ENCODE data around the gene SPTLC3.
A peak's percentile ranks its signal among the peaks of the same experiment; 100 is the strongest.

The SPTLC3 gene

DNA sequence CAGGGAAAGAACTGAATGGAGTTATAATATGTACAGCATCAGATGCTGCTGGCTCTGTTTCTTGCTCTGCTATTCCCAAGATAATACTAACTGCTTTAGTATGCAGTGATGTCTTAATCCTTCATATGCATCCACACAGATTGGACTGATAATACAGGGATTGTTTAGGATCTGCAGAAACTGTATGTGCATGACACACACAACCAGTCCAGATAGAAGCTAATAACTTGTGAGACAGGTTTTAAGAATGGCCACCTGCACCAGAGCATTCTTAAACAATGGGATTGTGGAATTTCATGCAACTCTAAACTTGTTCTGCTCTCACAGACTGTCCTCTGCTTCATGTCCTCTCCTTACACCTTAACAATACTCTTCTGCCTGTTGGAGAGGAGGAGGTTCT, 90.9 kb downstream of the SPTLC3 start:
- no peak for DNase-seq (ENCODE audit: low spot score)

- DNase-seq (ENCODE audit: low spot score) = no peak
Measured at GRCh38 chr20:13101276-13101675, 92.5 kb downstream of the SPTLC3 start.

DNA sequence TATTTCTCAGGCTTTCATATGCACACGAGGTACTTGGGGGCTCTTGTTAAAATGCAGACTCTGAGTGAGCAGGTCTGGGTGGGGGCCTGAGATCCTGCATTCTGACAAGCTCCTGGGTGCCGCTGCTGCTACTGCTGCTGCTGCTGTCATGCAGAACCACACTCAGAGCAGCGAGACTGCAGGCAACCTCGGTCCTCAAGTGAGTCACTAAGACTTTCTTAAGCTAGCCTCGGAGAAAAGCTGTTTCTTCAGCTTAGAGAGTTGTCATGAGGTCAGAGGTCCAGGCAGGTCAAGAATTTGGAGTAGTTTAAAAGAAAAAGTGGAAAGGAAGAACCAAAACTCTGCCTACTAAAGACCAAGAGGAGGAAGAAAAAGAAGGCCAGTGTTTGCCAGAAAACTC, 92.9 kb downstream of the SPTLC3 start:
- no peak for DNase-seq (ENCODE audit: low spot score)

- no peak for DNase-seq (ENCODE audit: low spot score)
Measured at GRCh38 chr20:13102237-13102636, 93.5 kb downstream of the SPTLC3 start.

GRCh38 chr20:13102694-13103093, 93.9 kb downstream of the SPTLC3 start:
- no peak for DNase-seq (ENCODE audit: low spot score)

DNA sequence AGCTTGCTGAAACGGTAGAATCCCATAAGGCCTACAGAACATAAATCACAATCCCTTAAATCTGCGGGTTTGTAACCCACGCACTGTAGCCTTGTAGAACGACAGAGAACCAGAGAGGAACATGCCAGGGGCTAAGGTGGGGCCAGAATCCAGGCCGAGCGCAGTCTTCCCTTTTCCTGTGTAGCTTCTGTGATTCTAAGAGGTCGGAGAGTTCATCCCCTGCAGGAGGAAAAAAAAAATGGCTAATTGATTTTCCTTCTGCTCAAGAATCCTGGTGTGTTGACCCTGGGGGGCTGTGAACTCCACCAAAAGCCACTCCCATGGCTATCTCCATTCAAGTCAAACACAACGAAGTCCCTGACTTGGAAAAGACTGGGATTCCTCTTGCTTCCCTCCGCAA, 96.3 kb downstream of the SPTLC3 start:
- DNase-seq (ENCODE audit: low spot score) = no peak

DNA sequence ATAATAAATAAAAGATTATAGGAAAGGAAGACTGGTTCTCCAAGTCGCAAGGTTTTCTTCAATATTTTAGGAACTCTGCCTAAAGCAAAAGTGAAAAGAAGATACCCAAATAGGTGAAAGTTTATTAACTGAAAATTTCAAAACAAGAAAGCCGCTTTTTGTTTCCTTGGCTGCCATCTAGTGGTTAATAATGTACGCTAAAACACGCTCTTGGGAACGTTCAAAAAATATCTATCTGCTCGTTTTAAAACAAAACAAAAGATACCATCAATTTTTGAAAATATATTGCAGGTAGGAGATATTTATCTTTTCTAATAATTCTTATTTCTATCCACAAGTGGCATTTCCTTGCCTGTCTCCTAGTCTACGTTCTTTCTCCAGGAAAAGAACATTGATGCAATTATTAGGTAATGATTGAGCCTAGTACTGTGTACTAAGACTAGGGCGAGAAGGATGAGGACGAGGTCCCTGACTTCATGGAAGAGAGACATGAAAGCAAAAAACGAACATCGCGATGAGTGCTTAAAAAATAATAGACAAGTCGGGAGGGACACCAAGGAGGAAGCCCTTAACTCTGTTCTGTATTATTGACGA, 97.2 kb downstream of the SPTLC3 start:
- DNase-seq (ENCODE audit: low spot score) = peak; percentile 45

DNA sequence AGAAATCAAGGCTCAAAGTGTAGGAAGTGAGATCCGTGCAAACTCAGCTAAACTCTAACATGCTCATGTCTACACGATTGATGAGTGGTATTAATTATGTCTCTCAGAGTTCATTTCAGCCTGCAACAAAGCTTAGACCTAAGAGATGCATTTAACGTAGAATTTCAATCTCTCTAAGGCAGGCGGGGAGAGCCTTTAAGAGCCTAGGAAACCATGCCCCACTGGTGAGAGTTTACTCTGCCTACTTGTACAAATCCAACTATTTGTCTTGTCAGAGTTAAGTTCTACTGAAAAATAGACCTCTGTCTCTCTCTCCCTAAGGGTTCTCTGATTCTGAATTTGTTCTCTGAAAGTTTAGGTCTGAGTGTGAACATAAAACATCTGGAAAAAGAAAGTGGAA, 100.9 kb downstream of the SPTLC3 start:
- no peak for DNase-seq (ENCODE audit: low spot score)

GRCh38 chr20:13110796-13111195, 102.0 kb downstream of the SPTLC3 start:
- no peak for DNase-seq (ENCODE audit: low spot score)

- DNase-seq (ENCODE audit: low spot score) = no peak
Measured at GRCh38 chr20:13111249-13111911, 102.6 kb downstream of the SPTLC3 start.

GRCh38 chr20:13113731-13114130, 105.0 kb downstream of the SPTLC3 start:
- DNase-seq (ENCODE audit: low spot score) = no peak

- no peak for DNase-seq (ENCODE audit: low spot score)
Measured at GRCh38 chr20:13117200-13117599, 108.4 kb downstream of the SPTLC3 start.

DNA sequence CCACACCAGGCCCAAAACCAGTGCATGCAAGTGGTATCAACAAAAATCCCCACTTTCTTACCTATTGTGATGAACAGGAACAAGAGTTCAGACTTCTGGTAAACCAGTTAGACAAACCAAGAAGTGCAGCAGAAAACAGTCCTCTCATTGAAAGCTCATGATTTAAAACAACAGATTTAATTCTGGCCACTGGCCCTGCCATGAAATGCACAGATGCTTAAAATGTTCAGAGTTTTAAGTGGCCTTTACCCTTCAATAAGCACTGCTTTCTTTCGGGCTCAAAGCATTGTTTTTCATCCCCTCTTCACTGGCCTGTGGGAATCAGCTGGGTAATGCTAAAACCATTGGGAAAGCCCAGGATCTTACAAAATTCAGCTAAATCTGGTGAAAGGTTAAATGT, 109.9 kb downstream of the SPTLC3 start:
- no peak for DNase-seq (ENCODE audit: low spot score)

DNA sequence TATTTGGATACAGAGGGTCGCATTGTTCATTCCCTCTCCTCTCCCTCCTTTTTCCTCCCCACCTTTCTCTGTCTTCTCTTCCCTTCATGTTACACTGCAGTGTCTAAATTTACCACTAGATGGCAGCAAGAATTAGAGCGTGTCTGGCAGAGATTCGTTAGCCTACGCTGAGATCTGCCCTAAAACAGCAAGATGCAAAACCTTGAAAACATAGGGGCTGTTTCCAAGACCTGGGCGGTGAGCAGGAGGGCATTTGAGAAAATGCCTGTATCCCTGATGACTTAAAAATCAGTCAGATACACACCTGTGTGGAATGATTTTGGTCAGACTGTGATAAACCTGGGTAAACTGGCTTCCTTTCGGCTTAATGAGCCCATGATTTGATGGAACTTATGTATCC, 110.8 kb downstream of the SPTLC3 start:
- peak; percentile 64 for DNase-seq (ENCODE audit: low spot score)

DNA sequence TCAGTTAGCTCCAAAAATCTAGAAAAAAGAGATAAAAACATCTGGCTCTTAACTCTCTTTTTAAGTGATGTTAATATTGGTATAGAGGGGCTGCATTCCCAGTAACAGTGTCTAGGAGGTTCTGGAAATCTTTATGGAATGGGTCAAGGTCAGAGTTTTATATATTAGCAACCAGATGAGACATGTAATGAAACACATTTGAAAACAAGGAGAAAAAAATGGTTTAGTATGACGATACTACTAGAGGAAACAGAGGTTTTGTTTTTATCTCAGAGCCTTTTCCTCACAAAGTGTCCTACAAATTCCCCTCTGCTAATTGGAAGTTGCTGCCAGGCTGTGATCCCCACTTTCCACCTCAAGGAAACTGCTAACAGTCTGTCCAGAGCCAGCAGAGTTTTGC, 111.7 kb downstream of the SPTLC3 start:
- no peak for DNase-seq (ENCODE audit: low spot score)

DNA sequence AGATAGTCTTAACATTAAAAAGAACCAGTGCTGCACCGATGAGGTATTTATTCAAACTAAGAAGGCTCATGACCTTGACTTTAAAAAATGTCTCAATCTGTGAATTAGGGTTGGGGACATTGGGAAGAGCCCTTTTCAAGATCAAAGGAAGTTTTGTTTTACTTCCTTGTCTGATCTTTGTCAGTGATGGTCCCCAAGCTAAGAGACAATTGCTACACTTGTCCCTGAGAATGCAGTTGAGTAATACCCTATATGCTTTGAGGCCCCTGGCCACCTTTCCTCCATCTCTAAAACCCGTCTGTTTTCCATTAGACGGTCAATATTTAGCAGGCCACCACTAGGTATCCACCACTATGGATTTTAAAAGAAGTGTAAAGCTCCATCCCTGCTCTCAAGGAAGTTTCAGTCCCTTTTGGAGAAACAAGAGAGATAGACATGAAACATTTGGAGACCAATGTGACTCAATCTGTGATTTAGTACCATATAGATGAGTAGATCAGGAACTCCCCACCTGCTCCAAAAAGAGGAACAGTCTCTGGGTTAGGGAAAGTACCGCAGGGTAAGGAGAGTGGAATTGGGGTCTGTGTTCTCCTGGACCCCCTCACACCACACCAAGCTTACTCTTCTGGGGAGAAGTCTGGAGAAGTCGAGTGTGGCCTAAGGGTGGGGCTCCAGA, 113.2 kb downstream of the SPTLC3 start:
- no peak for DNase-seq (ENCODE audit: low spot score)

DNA sequence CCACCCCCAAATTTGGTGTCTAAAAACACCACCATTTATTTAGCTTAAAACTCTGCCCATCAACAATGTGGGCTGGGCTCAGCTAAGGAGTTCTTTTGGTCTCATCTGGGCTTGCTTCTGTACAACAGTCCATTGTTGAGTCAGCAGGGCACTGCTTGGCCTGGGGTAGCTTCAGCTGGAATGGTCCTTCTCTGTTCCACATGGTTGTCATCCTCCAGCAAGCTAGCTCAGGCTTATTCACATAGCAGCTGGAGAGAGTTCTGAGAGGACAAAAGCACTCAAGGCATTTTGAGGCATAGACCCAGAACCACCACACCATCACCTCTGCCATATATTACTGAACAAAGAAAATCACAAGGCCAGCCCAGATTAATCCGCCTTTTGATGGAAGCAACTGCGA, 116.7 kb downstream of the SPTLC3 start:
- no peak for DNase-seq (ENCODE audit: low spot score)

GRCh38 chr20:13128173-13128572, 119.4 kb downstream of the SPTLC3 start:
- DNase-seq (ENCODE audit: low spot score) = no peak

GRCh38 chr20:13130061-13130706, 121.4 kb downstream of the SPTLC3 start:
- DNase-seq (ENCODE audit: low spot score) = no peak

- no peak for DNase-seq (ENCODE audit: low spot score)
Measured at GRCh38 chr20:13130707-13131103, 121.9 kb downstream of the SPTLC3 start.

- DNase-seq (ENCODE audit: low spot score) = no peak
Measured at GRCh38 chr20:13131688-13132087, 122.9 kb downstream of the SPTLC3 start.

- no peak for DNase-seq (ENCODE audit: low spot score)
Measured at GRCh38 chr20:13139459-13140150, 130.8 kb downstream of the SPTLC3 start.

DNA sequence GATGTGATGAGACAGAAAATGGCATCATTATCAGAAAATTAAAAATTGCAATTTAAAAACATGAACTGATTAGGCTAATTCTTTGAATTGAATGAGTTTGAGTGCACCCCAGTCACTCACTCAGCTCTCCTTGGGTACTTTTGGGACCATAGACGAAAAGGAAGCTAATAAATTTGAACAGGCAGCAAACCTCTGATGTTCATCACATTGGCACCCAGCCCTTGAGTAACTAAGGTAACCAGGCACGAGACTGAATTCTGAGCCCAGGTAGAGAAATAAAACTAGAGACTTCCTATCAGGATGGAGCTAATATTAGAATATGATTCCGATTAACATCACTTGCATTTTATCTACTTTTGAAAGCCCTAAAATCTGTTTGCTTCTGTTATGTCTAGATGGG, 131.4 kb downstream of the SPTLC3 start:
- no peak for DNase-seq (ENCODE audit: low spot score)
